ENCODE data around the gene PYURF.

The PYURF gene

DNA sequence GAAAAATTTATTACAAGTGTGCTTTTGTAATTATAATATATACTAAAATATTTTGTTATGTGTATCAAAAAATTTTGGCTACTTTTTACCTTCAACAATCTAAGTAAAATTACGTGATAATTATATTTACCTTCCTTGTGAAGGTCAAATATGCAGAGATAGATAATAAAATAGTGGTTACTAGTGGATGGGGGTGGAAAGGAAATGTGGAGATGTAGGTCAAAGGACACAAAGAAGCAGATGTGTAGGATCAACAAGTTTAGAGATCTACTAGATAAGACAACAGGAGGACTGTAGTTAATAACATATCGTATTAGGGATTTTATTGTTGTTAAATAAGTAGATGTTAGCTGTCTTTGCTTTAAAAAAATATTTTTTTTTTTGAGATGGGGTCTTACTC, 45.3 kb downstream of the PYURF start:
- FAIRE-seq (no peak), DNase-seq (ENCODE audit: insufficient read length, low spot score) (no peak)
- TF ChIP-seq, protein P1, sequence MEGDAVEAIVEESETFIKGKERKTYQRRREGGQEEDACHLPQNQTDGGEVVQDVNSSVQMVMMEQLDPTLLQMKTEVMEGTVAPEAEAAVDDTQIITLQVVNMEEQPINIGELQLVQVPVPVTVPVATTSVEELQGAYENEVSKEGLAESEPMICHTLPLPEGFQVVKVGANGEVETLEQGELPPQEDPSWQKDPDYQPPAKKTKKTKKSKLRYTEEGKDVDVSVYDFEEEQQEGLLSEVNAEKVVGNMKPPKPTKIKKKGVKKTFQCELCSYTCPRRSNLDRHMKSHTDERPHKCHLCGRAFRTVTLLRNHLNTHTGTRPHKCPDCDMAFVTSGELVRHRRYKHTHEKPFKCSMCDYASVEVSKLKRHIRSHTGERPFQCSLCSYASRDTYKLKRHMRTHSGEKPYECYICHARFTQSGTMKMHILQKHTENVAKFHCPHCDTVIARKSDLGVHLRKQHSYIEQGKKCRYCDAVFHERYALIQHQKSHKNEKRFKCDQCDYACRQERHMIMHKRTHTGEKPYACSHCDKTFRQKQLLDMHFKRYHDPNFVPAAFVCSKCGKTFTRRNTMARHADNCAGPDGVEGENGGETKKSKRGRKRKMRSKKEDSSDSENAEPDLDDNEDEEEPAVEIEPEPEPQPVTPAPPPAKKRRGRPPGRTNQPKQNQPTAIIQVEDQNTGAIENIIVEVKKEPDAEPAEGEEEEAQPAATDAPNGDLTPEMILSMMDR (IDR thresholded peaks at IDR 0.05; ENCODE audit: insufficient read depth, missing control alignments): no peak

DNA sequence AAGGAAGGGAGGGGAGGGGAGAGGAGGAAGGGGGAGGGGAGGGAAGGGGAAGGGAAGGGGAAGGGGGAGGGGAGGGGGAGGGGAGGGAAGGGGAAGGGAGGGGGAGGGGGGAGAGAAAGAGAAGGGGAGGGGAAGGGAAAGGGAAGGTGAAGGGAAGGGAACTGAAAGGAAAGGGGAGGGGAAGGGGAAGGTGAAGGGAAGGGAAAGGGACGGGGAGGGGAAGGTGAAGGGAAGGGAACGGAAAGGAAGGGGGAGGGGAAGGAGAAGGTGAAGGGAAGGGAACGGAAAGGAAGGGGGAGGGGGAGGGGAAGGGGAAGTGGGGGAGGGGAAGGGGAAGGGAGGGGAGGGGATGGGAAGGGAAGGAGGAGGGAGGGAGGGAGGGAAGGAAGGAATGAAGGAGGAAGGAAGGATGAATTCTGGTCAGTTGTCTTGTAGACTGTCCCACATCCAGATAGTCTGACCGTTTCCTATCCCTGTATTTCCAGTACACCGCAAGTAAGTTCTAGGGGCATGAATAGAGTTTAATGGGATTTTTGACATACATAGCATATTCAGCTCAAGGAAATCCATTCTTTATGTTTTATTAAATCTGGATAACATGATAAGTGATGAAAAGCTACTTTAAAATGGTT, 46.2 kb downstream of the PYURF start:
- TF ChIP-seq, protein P1 (IDR thresholded peaks at IDR 0.05; ENCODE audit: insufficient read depth, missing control alignments): no peak
- no peak for DNase-seq (ENCODE audit: insufficient read length, low spot score)
- no peak for FAIRE-seq

Data from D721Med (cell line).